ENCODE results near the gene CADM2.

CADM2 gene

GRCh38 chr3:85321892-85322291 lies 363.1 kb downstream of the CADM2 start:
- no peak for DNase-seq (ENCODE audit: low spot score)

- DNase-seq (ENCODE audit: low spot score) = no peak
Measured at GRCh38 chr3:85330071-85330470, 371.3 kb downstream of the CADM2 start.

- no peak for DNase-seq (ENCODE audit: low spot score)
Measured at GRCh38 chr3:85337895-85338294, 379.1 kb downstream of the CADM2 start.

- DNase-seq (ENCODE audit: low spot score) = peak; percentile 0
Measured at GRCh38 chr3:85342915-85343314, 384.1 kb downstream of the CADM2 start.

- no peak for DNase-seq (ENCODE audit: low spot score)
Measured at GRCh38 chr3:85355572-85355971, 396.8 kb downstream of the CADM2 start.

GRCh38 chr3:85360742-85361387 lies 402.1 kb downstream of the CADM2 start:
- DNase-seq (ENCODE audit: low spot score) = peak; percentile 4

GRCh38 chr3:85364296-85364909 lies 405.6 kb downstream of the CADM2 start:
- no peak for DNase-seq (ENCODE audit: low spot score)

GRCh38 chr3:85370341-85370740 lies 411.6 kb downstream of the CADM2 start:
- DNase-seq (ENCODE audit: low spot score) = no peak

GRCh38 chr3:85376131-85376530 lies 417.3 kb downstream of the CADM2 start:
- no peak for DNase-seq (ENCODE audit: low spot score)

- DNase-seq (ENCODE audit: low spot score) = no peak
Measured at GRCh38 chr3:85377115-85377514, 418.3 kb downstream of the CADM2 start.

- no peak for DNase-seq (ENCODE audit: low spot score)
Measured at GRCh38 chr3:85384372-85384771, 425.6 kb downstream of the CADM2 start.

- DNase-seq (ENCODE audit: low spot score) = no peak
Measured at GRCh38 chr3:85387913-85388505, 429.2 kb downstream of the CADM2 start.

- DNase-seq (ENCODE audit: low spot score) = no peak
Measured at GRCh38 chr3:85394424-85394823, 435.6 kb downstream of the CADM2 start.

- no peak for DNase-seq (ENCODE audit: low spot score)
Measured at GRCh38 chr3:85397434-85397833, 438.6 kb downstream of the CADM2 start.

- DNase-seq (ENCODE audit: low spot score) = no peak
Measured at GRCh38 chr3:85426121-85426520, 467.3 kb downstream of the CADM2 start.

GRCh38 chr3:85427467-85427866 lies 468.7 kb downstream of the CADM2 start:
- no peak for DNase-seq (ENCODE audit: low spot score)

GRCh38 chr3:85432081-85432480 lies 473.3 kb downstream of the CADM2 start:
- DNase-seq (ENCODE audit: low spot score) = no peak

GRCh38 chr3:85433319-85433718 lies 474.5 kb downstream of the CADM2 start:
- no peak for DNase-seq (ENCODE audit: low spot score)

- DNase-seq (ENCODE audit: low spot score) = no peak
Measured at GRCh38 chr3:85455561-85456200, 496.9 kb downstream of the CADM2 start.

- DNase-seq (ENCODE audit: low spot score) = no peak
Measured at GRCh38 chr3:85474241-85474640, 515.5 kb downstream of the CADM2 start.

GRCh38 chr3:85475346-85475745 lies 516.6 kb downstream of the CADM2 start:
- DNase-seq (ENCODE audit: low spot score) = no peak

- DNase-seq (ENCODE audit: low spot score) = no peak
Measured at GRCh38 chr3:85476891-85477495, 518.2 kb downstream of the CADM2 start.

Data from activated CD4-positive, alpha-beta T cell treated with anti-CD3 and anti-CD28 coated beads, Interleukin-2, Interleukin-4, amounts not matched to agents 100 ng/mL and 50 ng/mL, durations not matched to agents 16 hours and 8 hours (primary cell).